Measurements from ENCODE around the gene CDKL2.
"Not testable (repeated sequence)": the region's sequence is repeated elsewhere in the genome, so short reads cannot be mapped to it uniquely, and the experiment has no call there.

CDKL2 gene

GRCh38 chr4:75666299-75666698, 36.0 kb upstream of the CDKL2 start:
- TF ChIP-seq EZH2phosphoT487 (conservative IDR thresholded peaks at IDR 0.05; ENCODE audit: low read length) (no peak), CTCF (IDR thresholded peaks at IDR 0.05; ENCODE audit: insufficient read depth, low read length, poor library complexity, severe bottlenecking) (no peak)
- no peaks in the 10 kb centered on the region for H3K9me2 ChIP-seq (replicated peaks; ENCODE audit: insufficient read depth, low read length)
- no peak overlapping the region for H3K4me2 ChIP-seq (ENCODE audit: low read depth, low read length, poor library complexity, severe bottlenecking)
- 0 out of 2 replicates have a peak, but pooled peaks cover 2% of the 10 kb centered on the region for H3K36me3 ChIP-seq (ENCODE audit: low read length)
- H3K9me3 ChIP-seq (ENCODE audit: insufficient read depth, low read length): no peaks in the 10 kb centered on the region
- H3F3A ChIP-seq (ENCODE audit: insufficient read depth): peaks cover 3% of the 10 kb centered on the region; the same call in 1 of the 2 replicates
- no peak overlapping the region for H3K4me3 ChIP-seq (ENCODE audit: insufficient read depth, low read length, poor library complexity, severe bottlenecking)
- peaks cover 93% of the 10 kb centered on the region for H3K79me2 ChIP-seq (ENCODE audit: insufficient read depth, low read length)
- H3K27me3 ChIP-seq (ENCODE audit: low read length): no peaks in the 10 kb centered on the region
- H3K9ac ChIP-seq (ENCODE audit: low read length): no peak overlapping the region
- H3K27ac ChIP-seq (ENCODE audit: low read depth, low read length): no peak overlapping the region
- H2AFZ ChIP-seq (ENCODE audit: low read depth, low read length, severe bottlenecking): no peak overlapping the region
- peaks cover 22% of the 10 kb centered on the region for H4K20me1 ChIP-seq (ENCODE audit: low read depth, low read length)

DNA sequence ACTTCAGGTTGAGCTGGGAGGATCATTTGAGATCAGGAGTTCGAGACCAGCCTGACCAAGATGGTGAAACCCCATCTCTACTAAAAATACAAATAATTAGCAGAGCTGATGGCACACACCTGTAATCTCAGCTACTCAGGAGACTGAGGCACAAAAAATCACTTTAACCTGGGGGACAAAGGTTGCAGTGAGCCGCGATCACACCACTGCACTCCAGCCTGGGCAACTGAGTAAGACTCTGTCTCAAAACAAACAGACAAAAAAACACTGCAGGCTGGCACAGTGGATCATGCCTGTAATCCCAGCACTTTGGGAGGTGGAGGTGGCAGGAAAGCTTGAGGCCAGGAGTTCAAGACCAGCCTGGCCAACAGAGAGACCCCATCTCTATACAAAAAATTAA, 34.3 kb upstream of the CDKL2 start:
- H2AFZ ChIP-seq (ENCODE audit: low read depth, low read length, severe bottlenecking); H3K4me2 ChIP-seq (ENCODE audit: low read depth, low read length, poor library complexity, severe bottlenecking); H3K9ac ChIP-seq (ENCODE audit: low read length); H3K4me3 ChIP-seq (ENCODE audit: insufficient read depth, low read length, poor library complexity, severe bottlenecking); H3K27me3 ChIP-seq (ENCODE audit: low read length); H3F3A ChIP-seq (ENCODE audit: insufficient read depth); H3K36me3 ChIP-seq (ENCODE audit: low read length); H3K9me3 ChIP-seq (ENCODE audit: insufficient read depth, low read length); H3K9me2 ChIP-seq (replicated peaks; ENCODE audit: insufficient read depth, low read length); H3K27ac ChIP-seq (ENCODE audit: low read depth, low read length): not testable (repeated sequence)
- peaks cover 18% of the 10 kb centered on the region for H4K20me1 ChIP-seq (ENCODE audit: low read depth, low read length)
- H3K79me2 ChIP-seq (ENCODE audit: insufficient read depth, low read length): peaks cover 93% of the 10 kb centered on the region

- Histone ChIP-seq H3K27ac (ENCODE audit: low read depth, low read length) (no peak overlapping the region), H3K79me2 (ENCODE audit: insufficient read depth, low read length) (peaks cover 76% of the 10 kb centered on the region), H3K9ac (ENCODE audit: low read length) (no peak overlapping the region), H3K9me2 (replicated peaks; ENCODE audit: insufficient read depth, low read length) (no peaks in the 10 kb centered on the region), H3K4me2 (ENCODE audit: low read depth, low read length, poor library complexity, severe bottlenecking) (no peak overlapping the region), H3F3A (ENCODE audit: insufficient read depth) (no peaks in the 10 kb centered on the region), H3K9me3 (ENCODE audit: insufficient read depth, low read length) (no peaks in the 10 kb centered on the region), H2AFZ (ENCODE audit: low read depth, low read length, severe bottlenecking) (no peak overlapping the region), H3K27me3 (ENCODE audit: low read length) (no peaks in the 10 kb centered on the region), H4K20me1 (ENCODE audit: low read depth, low read length) (peaks cover 17% of the 10 kb centered on the region), H3K4me3 (ENCODE audit: insufficient read depth, low read length, poor library complexity, severe bottlenecking) (no peak overlapping the region), H3K36me3 (ENCODE audit: low read length) (peaks cover 5% of the 10 kb centered on the region; the same call in 1 of the 2 replicates)
- TF ChIP-seq EZH2phosphoT487 (conservative IDR thresholded peaks at IDR 0.05; ENCODE audit: low read length): no peak
- TF ChIP-seq CTCF (IDR thresholded peaks at IDR 0.05; ENCODE audit: insufficient read depth, low read length, poor library complexity, severe bottlenecking): no peak
Observed at GRCh38 chr4:75662626-75663025, 32.3 kb upstream of the CDKL2 start.

DNA sequence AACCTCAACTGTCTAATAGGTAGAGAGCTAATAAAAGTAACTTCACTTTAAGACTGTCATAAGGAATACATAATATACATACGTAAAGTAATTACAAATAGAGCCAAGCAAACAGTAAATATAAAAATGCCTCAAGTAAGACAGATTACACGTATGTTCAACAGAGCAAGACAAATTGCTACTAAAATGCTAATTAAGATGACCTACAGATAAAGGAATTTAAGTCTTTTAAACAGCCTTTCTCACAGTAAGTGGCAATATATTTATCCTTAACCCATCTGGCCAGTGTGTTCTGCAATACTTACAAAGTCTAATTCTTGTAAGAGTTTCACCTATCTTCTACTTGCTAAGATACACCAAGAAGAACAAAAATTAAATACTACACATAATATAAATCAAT, 30.2 kb upstream of the CDKL2 start:
- H3K9me2 ChIP-seq (replicated peaks; ENCODE audit: insufficient read depth, low read length): no peaks in the 10 kb centered on the region
- peaks cover 54% of the 10 kb centered on the region for H3K79me2 ChIP-seq (ENCODE audit: insufficient read depth, low read length)
- H3F3A ChIP-seq (ENCODE audit: insufficient read depth): no peaks in the 10 kb centered on the region
- H3K4me2 ChIP-seq (ENCODE audit: low read depth, low read length, poor library complexity, severe bottlenecking): no peak overlapping the region
- H2AFZ ChIP-seq (ENCODE audit: low read depth, low read length, severe bottlenecking): no peak overlapping the region
- no peak overlapping the region for H3K9ac ChIP-seq (ENCODE audit: low read length)
- peaks cover 4% of the 10 kb centered on the region; the same call in 1 of the 2 replicates for H3K36me3 ChIP-seq (ENCODE audit: low read length)
- H3K9me3 ChIP-seq (ENCODE audit: insufficient read depth, low read length): no peaks in the 10 kb centered on the region
- TF ChIP-seq EZH2phosphoT487 (conservative IDR thresholded peaks at IDR 0.05; ENCODE audit: low read length): no peak
- no peak for TF ChIP-seq CTCF (IDR thresholded peaks at IDR 0.05; ENCODE audit: insufficient read depth, low read length, poor library complexity, severe bottlenecking)
- H3K27ac ChIP-seq (ENCODE audit: low read depth, low read length): no peak overlapping the region
- no peak overlapping the region for H3K4me3 ChIP-seq (ENCODE audit: insufficient read depth, low read length, poor library complexity, severe bottlenecking)
- peaks cover 9% of the 10 kb centered on the region; the same call in 1 of the 2 replicates for H4K20me1 ChIP-seq (ENCODE audit: low read depth, low read length)
- no peaks in the 10 kb centered on the region for H3K27me3 ChIP-seq (ENCODE audit: low read length)
